Mucosa of rectum (tissue), 2 donors: ENCODE results near the gene CAMTA1.

Source experiments
- H3K27ac ChIP-seq, 2 donors: one replicate each; pipeline ENCODE4 v1.7.0; 2013; ENCODE audit warnings: inconsistent platforms in 2 of 2, low read depth in 2 of 2, low read length in 2 of 2
- H3K27me3 ChIP-seq, 2 donors: one replicate each; pipeline ENCODE4 v1.7.0; 2013; ENCODE audit warnings: low read length in 2 of 2; ENCODE audit not compliant: control insufficient read depth in 2 of 2, insufficient read depth in 2 of 2
- H3K36me3 ChIP-seq, 2 donors: one replicate each; pipeline ENCODE4 v1.7.0; 2013; ENCODE audit warnings: low read length in 2 of 2; ENCODE audit not compliant: control insufficient read depth in 2 of 2, insufficient read depth in 2 of 2
- H3K4me1 ChIP-seq, 2 donors: one replicate each; pipeline ENCODE4 v1.7.0; 2013; ENCODE audit warnings: low read length in 2 of 2, mild to moderate bottlenecking in 1 of 2; ENCODE audit not compliant: control insufficient read depth in 2 of 2, insufficient read depth in 2 of 2
- H3K4me3 ChIP-seq, 2 donors: one replicate each; pipeline ENCODE4 v1.7.0; 2013; ENCODE audit warnings: low read length in 2 of 2
- H3K9ac ChIP-seq, 2 donors: one replicate each; pipeline ENCODE4 v1.7.0; 2013; ENCODE audit warnings: low read length in 2 of 2, low read depth in 1 of 2, mild to moderate bottlenecking in 1 of 2
- H3K9me3 ChIP-seq, 2 donors: one replicate each; pipeline ENCODE4 v1.7.0; 2013; ENCODE audit warnings: low read length in 2 of 2; ENCODE audit not compliant: control insufficient read depth in 2 of 2
- donor health status: healthy.
- donor health status: Normal muscosa, but diverticular disease.

CAMTA1 gene

GRCh38 chr1:7076117-7076516 is 290.9 kb downstream of the CAMTA1 start:
- Histone ChIP-seq H3K9me3 (peaks cover 0 to 2% of the 10 kb centered on the region in 2 donors), H3K27ac (no peak overlapping the region), H3K27me3 (no peaks in the 10 kb centered on the region), H3K4me3 (no peak overlapping the region), H3K4me1 (no peaks in the 10 kb centered on the region), H3K36me3 (no peaks in the 10 kb centered on the region), H3K9ac (no peak overlapping the region)

GRCh38 chr1:7076572-7076971 is 291.3 kb downstream of the CAMTA1 start:
- Histone ChIP-seq H3K27me3 (no peaks in the 10 kb centered on the region), H3K27ac (no peak overlapping the region), H3K36me3 (no peaks in the 10 kb centered on the region), H3K4me3 (no peak overlapping the region), H3K9ac (no peak overlapping the region), H3K9me3 (peaks cover 0 to 2% of the 10 kb centered on the region in 2 donors), H3K4me1 (no peaks in the 10 kb centered on the region)

GRCh38 chr1:7077136-7077535 is 291.9 kb downstream of the CAMTA1 start:
- Histone ChIP-seq H3K9me3 (peaks cover 0 to 2% of the 10 kb centered on the region in 2 donors), H3K27me3 (no peaks in the 10 kb centered on the region), H3K36me3 (no peaks in the 10 kb centered on the region), H3K9ac (no peak overlapping the region), H3K4me1 (no peaks in the 10 kb centered on the region), H3K4me3 (no peak overlapping the region), H3K27ac (no peak overlapping the region)

- H3K9ac ChIP-seq: no peak overlapping the region
- no peaks in the 10 kb centered on the region for H3K4me1 ChIP-seq
- H3K36me3 ChIP-seq: no peaks in the 10 kb centered on the region
- H3K4me3 ChIP-seq: no peak overlapping the region
- H3K27ac ChIP-seq: no peak overlapping the region
- peaks cover 0 to 2% of the 10 kb centered on the region in 2 donors for H3K9me3 ChIP-seq
- H3K27me3 ChIP-seq: no peaks in the 10 kb centered on the region
These were observed 292.7 kb downstream of the CAMTA1 start for GRCh38 chr1:7077970-7078369.

GRCh38 chr1:7079637-7080036 is 294.4 kb downstream of the CAMTA1 start:
- Histone ChIP-seq H3K4me3 (no peak overlapping the region), H3K27me3 (no peaks in the 10 kb centered on the region), H3K9ac (no peak overlapping the region), H3K9me3 (peaks cover 0 to 2% of the 10 kb centered on the region in 2 donors), H3K27ac (no peak overlapping the region), H3K36me3 (no peaks in the 10 kb centered on the region), H3K4me1 (no peaks in the 10 kb centered on the region)

- Histone ChIP-seq H3K4me1 (no peaks in the 10 kb centered on the region), H3K36me3 (no peaks in the 10 kb centered on the region), H3K27ac (no peak overlapping the region), H3K9me3 (peaks cover 0 to 2% of the 10 kb centered on the region in 2 donors), H3K27me3 (no peaks in the 10 kb centered on the region), H3K4me3 (no peak overlapping the region), H3K9ac (no peak overlapping the region)
These were observed 299.1 kb downstream of the CAMTA1 start for GRCh38 chr1:7084232-7084894.

GRCh38 chr1:7085521-7085920 is 300.3 kb downstream of the CAMTA1 start:
- Histone ChIP-seq H3K9me3 (no peaks in the 10 kb centered on the region), H3K27ac (no peak overlapping the region), H3K9ac (no peak overlapping the region), H3K4me3 (no peak overlapping the region), H3K4me1 (no peaks in the 10 kb centered on the region), H3K36me3 (no peaks in the 10 kb centered on the region), H3K27me3 (peaks cover 0 to 2% of the 10 kb centered on the region in 2 donors)

GRCh38 chr1:7086106-7086505 is 300.9 kb downstream of the CAMTA1 start:
- Histone ChIP-seq H3K9ac (no peak overlapping the region), H3K36me3 (no peaks in the 10 kb centered on the region), H3K27me3 (peaks cover 0 to 2% of the 10 kb centered on the region in 2 donors), H3K27ac (no peak overlapping the region), H3K9me3 (no peaks in the 10 kb centered on the region), H3K4me1 (no peaks in the 10 kb centered on the region), H3K4me3 (no peak overlapping the region)

- peaks cover 0 to 2% of the 10 kb centered on the region in 2 donors for H3K27me3 ChIP-seq
- no peak overlapping the region for H3K4me3 ChIP-seq
- no peak overlapping the region for H3K27ac ChIP-seq
- no peaks in the 10 kb centered on the region for H3K4me1 ChIP-seq
- H3K9ac ChIP-seq: no peak overlapping the region
- no peaks in the 10 kb centered on the region for H3K9me3 ChIP-seq
- no peaks in the 10 kb centered on the region for H3K36me3 ChIP-seq
These were observed 302.6 kb downstream of the CAMTA1 start for GRCh38 chr1:7087888-7088287.

GRCh38 chr1:7089497-7089896 is 304.2 kb downstream of the CAMTA1 start:
- H3K4me3 ChIP-seq: no peak overlapping the region
- H3K9me3 ChIP-seq: no peaks in the 10 kb centered on the region
- no peak overlapping the region for H3K27ac ChIP-seq
- H3K27me3 ChIP-seq: peaks cover 0 to 2% of the 10 kb centered on the region in 2 donors
- H3K4me1 ChIP-seq: no peaks in the 10 kb centered on the region
- H3K36me3 ChIP-seq: no peaks in the 10 kb centered on the region
- no peak overlapping the region for H3K9ac ChIP-seq
